ENCODE results near the gene CD200R1L.

DNA sequence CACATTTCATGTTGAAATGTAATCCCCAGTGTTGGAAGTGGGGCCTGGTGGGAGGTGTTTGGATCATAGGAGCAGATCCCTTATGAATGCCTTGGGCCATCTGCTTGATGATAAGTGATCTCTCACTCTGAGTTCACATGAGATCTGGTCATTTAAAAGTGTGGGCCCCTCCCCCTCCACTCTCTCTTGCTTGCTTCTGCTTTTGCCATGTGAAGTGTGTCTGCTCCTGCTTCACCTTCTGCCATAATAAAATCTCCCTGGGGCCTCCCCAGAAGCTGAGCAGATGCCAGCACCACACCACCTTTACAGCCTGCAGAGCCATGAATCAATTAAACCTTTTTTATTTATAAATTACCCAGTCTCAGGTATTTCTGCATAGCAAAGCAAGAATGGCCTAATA lies 14.2 kb upstream of the CD200R1L start:
- TF ChIP-seq, protein P1, sequence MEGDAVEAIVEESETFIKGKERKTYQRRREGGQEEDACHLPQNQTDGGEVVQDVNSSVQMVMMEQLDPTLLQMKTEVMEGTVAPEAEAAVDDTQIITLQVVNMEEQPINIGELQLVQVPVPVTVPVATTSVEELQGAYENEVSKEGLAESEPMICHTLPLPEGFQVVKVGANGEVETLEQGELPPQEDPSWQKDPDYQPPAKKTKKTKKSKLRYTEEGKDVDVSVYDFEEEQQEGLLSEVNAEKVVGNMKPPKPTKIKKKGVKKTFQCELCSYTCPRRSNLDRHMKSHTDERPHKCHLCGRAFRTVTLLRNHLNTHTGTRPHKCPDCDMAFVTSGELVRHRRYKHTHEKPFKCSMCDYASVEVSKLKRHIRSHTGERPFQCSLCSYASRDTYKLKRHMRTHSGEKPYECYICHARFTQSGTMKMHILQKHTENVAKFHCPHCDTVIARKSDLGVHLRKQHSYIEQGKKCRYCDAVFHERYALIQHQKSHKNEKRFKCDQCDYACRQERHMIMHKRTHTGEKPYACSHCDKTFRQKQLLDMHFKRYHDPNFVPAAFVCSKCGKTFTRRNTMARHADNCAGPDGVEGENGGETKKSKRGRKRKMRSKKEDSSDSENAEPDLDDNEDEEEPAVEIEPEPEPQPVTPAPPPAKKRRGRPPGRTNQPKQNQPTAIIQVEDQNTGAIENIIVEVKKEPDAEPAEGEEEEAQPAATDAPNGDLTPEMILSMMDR (IDR thresholded peaks at IDR 0.05): no peak
- TF ChIP-seq POLR2A (IDR thresholded peaks at IDR 0.05): no peak
